Activated gamma-delta T cell (primary cell): Measurements from ENCODE around the gene SLC6A3.

Experiments
- DNase-seq: peaks from one replicate; lab custom pipeline; 2025; lab: John Stamatoyannopoulos, UW

The SLC6A3 gene

DNA sequence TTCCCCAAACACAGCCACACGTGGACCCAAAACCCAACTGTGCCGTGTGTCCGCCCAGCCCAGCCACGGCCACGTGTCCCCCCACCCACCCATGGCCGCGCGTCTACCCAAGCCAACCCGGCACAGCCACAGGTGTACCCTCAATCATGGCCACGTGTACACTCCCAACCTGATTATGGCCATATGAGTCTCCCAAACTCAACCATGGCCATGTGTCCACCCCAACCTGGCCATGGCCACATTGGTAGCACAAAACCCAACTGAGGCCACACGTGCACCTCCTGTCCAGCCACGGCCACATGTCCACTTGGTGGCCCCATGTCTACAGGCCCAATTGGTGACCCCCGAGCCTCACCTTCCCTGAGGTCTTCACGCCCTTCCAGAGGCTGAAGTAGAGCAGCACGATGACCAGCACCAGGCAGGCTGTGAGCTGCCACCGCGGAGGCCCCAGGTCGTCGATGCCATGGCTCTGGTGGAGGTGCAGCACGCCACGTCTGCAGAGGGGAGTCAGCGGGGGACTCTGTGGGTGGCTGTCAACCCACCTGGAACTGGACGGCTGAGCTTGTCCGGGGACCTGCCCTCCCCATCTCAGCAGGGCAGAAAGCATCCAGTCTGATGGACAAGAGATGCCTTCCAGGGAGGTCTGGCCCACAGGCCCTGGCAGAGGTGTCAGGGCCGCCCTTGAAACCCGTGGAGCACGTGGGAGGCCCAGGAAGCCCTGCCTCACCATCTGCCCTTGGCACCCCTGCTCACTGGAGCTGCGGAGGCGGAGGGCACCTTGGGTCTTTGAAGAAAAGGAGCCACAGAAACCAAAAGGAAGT is 23.5 kb downstream of the SLC6A3 start:
- DNase-seq = no peak

DNA sequence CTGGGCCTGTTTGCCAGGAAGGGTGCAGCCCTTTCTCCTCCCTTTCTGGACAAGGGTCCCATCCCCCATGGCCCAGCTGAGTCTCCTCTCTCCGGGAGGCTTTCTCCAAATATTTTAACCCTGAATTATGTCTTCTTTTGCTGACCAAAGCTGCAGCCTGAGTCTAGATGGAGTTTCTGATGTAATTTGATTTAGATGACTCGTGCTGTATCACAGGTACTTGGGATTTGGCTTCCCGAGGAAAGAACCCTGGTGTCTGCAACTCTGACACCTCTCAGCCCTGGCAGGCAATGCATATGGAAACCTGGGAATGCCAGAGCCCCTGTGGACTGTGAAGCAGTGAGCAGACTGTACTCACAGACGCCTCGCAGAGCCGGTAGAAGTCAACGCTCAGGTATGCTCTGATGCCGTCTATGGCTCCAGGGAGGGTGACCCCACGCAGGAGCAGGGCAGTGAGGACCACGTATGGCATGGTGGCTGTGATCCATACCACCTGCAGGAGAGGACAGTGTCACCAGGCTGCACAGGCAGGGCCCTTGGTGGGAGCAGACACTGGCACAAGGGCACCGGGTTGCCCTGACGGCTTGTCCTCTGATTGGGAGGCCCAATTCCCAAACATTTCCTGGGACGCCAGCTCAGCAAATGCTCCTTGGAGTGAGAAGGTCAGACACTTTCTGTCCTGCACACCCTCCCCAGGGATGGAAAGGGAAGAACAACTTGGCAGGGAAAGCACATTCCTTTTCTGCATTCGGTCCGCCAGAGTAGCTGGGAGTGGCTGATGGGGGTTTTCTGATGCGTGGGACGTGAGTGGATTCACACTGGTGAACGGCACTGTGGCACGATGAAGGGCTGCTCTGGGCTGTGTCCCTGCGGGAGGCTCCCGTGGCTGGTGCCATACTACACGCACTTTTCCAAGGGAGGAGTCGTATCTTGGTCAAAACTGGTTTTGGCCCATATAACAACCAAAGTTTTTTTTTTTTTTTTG is 24.7 kb downstream of the SLC6A3 start:
- no peak for DNase-seq

DNA sequence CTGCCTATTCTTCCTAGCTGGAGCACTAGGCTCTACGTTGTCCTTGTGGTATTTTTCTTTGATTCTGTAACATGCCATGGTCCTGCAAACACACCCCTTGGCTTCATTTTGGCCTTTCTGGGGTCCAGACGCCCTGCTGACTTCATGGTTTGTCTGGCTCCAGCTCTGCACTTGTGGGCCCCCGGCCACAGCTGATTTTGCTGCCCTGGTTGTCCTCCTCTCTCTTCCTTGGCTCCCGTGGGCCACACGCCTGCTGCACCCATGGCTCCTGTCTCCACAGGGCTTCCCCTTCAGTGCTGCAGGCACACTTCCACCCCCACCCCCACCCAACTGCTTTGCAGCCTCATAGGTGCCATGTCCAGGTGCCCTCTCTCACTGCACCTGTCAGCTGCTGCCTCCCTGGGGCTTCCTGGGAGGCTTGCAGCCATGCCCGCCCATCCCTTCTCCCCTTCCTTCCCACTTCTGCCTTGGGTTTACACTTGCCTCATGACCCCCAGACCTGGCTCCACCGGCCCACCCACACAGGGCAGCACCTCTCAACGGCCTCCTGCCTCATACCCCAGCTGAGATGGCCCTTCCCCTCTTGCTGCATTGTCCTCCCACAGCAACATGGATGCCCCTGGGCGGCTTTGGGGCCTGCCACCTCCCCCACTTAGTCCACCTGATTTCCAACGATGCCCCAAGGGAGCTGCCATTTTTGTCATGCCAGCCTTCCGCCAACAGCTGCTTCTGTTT is 25.6 kb downstream of the SLC6A3 start:
- DNase-seq = no peak

DNA sequence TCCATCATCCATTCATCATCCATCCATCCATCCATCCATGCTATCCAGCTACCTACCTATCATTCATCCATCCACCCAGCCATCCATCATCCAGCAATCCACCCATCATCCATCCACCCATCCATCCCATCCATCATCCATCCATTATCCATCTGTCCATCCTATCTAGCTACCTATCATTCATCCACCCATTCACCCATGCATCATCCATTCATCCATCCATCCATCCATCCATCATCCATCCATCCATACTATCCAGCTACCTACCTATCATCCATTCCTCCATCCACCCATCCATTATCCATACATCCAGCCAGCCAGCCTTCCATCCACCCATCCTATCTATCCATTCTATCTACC is 26.3 kb downstream of the SLC6A3 start:
- DNase-seq = no peak

DNA sequence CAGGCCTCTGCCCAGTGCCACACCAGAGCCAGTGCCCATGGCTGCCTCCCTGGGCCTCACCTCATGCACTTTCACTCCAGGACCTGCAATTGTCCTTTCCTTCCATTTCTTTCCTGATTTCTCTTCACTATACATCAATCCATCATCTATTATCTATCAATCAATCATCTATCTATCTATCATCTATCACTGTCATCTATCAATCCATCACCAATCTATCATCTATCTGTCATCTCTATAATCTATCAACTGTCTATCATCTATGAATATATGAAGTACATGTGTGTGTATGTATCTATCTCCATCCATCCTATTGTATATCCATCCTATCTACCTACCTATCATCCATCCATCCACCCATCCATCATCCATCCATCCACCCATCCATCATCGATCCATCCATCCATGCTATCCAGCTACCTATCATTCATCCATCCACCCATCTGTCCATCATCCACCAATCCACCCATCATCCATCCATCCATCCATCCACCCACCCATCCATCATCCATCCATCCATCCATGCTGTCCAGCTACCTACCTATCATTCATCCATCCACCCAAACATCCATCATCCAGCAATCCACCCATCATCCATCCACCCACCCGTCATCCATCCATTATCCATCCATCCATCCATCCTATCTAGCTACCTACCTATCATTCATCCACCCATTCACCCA is 26.9 kb downstream of the SLC6A3 start:
- no peak for DNase-seq

DNA sequence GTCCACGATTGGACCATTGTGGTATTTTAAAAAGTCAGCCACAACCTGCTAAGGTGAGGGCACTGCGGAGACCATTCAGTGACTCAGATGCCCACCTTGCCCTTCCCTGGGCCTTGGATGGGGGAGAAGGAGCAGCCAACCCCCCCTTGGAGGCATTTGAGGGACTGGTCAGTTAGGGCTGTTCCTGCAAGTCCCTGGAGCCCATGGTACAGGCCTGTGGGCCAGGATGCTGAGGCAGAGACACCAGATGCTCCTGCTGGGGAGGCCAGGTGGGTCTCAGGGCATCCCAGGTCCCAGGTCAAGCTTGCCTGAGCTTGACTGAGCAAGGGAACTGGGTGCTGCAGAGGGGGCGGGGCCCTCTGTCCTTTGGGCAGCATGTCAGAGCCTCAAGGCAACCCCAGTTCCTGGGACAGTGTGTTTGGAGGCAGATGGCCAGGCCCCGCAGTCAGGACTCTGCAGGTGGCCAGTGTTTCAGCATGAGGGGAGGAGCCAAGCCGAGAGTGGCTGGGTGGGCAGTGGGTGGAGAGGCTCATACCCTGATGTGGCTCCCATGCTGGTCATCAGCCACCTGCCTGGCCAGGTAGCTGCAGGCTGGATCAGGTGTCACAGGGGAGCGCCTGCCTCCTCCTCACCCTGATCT is 27.5 kb downstream of the SLC6A3 start:
- no peak for DNase-seq

DNA sequence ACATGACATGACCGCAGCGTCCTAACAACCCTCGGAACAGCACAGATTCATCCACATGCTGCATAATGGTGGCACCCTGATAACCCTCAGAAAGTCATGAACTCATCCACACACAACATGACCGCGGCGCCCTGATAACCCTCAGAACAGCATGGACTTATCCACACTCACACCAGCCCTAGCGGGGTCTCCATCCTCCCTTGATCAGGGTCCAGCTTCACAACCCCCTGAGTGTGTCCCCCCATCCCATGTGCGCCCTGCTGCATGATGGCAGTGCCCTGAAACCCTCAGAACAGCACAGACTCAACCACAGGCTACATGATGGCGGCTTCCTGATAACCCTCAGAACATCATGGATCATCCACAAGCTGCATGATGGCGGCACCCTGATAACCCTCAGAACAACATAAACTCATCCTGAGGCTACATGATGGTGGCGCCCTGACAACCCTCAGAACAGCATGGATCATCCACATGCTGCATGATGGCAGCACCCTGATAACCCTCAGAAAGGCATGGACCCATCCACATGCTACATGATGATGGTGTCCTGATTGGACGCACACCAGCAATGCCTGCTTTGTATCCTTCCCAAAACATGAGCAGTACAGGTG is 28.3 kb downstream of the SLC6A3 start:
- no peak for DNase-seq

DNA sequence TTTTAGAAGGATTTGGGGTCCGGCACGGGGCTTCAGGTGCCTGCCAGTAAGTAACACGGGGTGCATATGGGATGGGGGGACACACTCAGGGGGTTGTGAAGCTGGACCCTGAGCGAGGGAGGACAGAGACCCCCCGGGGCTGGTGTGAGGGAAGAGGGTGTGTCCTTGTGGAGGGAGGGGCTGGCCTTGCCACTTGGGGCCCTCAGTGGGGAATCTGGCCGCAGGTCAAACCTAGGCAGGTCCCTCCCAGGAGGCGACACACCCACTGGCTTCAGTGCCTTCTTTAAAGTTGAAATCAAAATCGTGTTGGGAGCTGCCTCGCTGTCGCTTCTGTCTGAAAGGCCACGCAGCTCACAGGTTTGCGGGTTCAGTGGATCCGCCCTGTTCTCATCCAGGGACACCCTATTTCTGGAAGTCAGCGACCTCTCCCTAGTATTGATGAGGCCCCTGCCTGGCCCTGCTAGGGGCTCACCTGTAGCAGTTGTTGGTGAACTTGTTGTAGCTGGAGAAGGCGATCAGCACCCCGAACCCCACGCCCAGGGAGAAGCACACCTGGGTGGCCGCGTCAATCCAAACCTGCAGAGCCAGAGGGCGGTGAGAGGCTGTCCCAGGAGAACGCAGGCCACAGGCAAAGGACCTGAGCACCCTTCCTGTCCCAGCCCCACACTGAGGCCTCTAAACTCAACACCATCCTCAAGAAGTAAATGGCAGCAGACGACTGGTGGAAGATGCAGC is 29.4 kb downstream of the SLC6A3 start:
- DNase-seq = no peak

DNA sequence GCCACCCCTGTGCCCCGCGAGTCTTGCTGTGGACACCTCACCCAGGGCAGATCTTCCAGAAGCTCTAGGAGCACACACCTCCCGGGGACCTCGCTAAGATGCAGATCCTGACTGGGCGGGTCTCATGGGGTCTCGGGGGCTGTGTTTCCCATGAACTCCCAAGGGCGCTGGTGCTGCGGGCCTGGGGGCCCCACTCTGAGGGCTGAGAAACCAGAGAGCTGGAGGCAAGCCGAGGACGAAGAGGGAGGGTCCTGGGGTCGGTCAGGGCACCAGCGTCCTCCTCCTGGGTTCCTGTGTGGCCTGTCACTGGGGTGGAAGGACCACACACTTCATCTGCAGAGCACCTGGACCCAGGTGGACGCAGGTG is 30.2 kb downstream of the SLC6A3 start:
- DNase-seq = no peak

DNA sequence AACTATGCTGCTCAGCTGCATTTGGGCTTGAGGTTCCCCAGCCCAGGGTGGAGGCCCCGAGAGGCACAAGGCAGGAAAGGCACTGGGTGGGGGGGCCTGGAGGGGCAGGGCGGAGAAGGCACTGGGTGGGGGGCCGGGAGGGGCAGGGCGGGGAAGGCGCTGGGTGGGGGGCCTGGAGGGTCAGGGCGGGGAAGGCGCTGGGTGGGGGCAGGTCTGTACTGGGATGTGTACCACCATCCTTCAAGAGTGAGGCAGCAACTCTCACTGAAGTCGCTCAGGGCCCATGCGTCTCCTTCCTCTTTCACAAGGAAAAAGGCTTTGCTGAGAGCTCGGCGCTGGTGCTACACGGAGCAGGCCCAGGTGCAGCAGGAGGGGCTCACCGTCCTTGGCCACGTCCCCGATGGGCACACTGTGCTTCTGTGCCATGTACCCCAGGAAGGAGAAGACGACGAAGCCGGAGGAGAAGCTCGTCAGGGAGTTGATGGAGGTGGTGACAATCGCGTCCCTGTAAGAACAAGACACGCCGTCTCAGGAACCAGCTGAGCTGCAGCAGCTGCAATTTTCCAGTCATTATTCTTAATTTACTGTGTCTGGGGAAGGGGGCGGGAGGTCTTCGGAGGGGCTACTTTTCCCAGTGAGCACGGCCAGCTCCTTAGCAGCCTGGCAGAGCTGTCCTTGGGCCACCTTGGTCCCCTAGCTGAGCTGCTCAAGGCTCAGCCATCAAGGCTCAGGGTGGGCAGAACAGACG is 30.8 kb downstream of the SLC6A3 start:
- DNase-seq = no peak

DNA sequence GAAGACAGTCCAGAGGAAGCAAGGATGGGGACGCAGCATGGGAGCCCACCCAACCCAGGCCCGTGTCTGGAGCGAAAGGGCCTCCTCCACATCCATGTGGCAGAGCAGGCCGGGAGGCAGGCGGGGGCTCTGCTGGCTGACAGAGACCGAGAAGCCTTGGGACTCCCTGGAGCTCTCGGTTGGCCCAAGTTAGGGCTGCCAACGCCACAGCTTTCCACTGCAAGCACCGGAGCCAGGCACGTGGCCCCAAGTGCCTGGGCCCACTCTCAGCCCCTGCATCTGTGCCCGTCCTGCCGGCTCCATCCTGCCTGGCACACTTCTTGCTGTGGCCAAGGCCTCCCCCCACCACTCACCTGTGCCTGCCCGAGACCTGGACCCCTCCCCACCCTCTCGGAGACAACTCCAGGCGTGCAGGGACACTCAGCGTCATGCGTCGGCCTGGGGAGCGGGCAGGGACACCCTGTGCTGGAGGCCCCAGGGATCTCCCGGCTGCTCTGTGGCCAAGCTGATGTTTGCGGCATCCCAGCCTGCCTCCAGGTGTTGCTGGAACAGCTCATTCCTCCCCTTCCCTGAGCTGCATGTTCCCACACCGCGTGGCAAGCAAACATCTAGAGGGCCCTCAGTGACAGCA is 31.5 kb downstream of the SLC6A3 start:
- no peak for DNase-seq

DNA sequence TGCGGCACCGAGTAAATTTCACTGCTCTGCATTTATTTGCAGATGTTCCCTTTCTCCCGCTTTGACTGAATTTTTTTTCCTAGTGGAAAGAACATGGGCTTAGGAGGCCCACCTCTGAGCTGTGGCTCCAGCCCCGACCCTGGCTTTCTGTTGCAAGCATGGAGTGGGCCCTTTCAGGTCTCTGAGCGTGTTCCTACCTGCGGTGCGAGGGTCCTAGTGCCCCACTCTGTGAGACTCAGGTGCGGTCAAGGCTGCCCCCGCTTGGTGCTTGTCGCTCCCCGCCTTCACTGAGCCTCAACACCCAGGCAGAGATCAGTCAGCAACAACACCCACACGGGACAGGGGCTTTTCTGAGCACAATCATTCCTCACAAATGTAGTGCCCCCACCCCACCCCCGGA is 32.0 kb downstream of the SLC6A3 start:
- DNase-seq = no peak

DNA sequence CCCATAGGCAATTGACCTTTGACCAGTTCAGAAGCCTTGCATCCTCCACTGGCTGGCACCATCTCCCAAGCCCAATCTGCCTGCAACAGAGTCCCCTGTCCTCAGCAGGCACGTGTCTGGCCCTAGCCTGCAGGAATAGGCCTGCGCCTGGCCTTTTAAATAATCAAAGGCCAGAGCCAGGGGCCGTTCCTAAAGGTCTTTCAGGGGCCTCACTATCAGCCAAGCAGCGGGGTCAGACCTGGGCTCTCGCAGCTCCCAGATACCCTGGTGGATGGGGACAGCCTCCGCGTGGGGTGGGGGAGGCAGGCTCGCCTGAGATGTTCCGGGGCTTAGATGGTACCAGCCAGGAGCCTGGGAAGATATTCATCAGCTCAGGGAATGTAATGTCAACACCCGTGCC is 32.6 kb downstream of the SLC6A3 start:
- no peak for DNase-seq

DNA sequence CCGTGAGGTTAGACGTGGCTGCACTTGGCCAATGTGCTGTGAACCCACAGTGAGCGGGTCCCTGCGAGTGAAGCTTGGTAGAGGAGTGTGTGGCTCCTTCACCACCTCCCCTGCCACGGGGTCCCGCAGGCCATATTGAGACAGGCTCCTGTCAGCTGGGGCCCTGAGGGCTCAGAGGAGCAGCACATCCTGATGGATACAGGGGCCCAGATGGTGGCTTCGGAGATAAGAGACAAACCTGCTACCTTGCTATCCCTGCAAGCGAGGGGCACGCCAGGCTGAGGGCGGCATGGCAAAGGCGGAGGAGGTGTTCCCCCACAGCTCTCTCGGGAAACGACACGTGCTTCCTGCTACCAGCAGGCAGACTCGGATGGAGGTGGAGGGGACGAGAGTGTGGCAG is 33.1 kb downstream of the SLC6A3 start:
- no peak for DNase-seq

DNA sequence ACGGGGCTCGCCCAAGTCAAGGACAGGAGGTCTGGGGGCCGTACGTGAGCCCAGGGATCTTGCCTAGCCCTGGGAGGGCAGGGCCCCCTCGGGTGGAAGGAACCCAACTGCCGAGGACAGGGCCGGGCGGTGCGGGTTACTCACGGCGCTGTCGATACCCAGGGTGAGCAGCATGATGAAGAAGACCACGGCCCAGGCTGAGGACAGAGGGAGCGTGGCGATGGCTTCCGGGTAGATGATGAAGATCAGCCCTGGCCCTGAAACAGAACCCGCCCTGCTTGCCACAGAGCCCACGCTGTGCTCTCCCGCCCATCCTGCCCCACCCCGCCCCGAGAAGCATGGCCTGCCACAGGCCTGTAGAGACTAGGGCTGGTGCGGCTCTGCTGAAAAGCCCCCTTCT is 34.1 kb downstream of the SLC6A3 start:
- DNase-seq = no peak

DNA sequence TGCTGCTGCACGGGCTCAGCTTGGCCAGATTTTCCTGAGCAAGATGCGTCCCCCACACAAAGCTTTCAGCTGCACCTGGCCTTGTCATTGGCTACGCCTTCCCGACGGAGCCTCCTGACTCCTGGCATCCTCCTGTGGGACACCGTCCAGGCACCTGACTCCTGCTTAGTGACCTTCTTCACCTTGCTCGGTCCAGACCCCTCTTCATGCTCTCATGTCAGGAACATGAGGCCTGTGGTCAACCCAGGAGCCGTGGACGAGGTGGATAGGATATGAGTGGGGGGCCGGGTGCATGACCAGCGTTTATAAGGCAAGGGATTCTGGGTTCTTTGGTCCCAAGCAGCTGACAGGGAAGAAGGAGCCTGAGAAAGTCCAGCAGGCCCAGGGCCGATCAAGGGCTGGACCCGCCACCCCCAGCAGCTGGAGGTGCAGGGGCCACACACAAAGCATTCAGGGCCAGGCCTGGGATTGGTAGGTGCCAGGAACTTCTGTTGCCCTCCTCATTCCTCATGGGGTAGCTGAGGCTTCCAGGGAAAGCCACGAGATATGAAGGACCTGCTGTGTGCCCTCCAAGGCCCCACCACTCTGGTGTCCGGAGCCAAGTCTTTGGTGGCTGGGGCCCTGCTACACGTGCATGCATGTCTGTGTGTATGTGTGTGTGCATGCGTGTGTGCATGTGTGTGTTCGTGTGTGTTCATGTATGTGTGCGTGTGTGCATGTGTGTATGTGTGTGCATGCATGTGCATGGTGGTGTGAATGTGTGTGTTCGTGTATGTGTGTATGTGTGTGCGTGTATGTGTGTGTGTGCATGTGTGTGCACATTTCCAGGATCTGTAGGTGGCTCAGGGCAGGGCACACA is 34.9 kb downstream of the SLC6A3 start:
- no peak for DNase-seq

DNA sequence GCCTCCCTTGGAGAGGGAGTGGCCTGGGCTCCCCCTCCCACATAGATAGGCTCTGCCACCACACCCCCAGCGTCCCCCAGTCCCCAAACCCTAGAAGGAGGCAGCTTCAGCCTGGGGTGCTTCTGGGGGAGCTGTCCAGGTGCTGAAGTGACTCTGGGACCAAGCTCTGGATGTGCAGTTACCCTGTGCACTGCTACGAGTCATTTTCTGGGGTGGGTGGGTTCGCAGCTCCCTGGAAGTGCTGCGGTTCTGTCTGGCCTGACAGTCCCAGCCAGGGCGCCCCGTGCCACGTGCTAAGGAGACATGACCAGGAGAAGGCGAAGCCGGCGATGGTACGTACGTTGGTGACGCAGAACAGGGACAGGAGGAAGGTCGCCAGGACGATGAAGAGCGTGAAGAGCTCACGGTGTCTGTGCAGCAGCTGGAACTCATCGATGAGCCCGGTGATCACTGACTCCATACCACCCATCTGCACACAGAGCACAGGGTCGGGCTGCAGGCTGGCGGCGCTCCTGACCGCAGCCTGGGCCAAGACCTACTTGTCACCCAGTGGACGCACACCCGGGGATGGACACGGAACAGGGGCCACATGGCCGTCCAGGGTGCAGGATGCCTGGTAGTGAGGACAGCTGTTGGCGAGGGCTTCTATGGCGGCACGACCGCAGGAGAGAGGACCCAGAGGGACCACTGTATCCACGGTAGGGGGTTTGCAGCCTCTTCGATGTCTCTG is 35.7 kb downstream of the SLC6A3 start:
- no peak for DNase-seq
